Measurements from ENCODE around the gene PTPRT.

Gene PTPRT

GRCh38 chr20:43034981-43035724 is 154.6 kb downstream of the PTPRT start:
- in situ Hi-C loops (cut with HindIII; ENCODE audit: low sequenced_read_pairs) = no loop called here

DNA sequence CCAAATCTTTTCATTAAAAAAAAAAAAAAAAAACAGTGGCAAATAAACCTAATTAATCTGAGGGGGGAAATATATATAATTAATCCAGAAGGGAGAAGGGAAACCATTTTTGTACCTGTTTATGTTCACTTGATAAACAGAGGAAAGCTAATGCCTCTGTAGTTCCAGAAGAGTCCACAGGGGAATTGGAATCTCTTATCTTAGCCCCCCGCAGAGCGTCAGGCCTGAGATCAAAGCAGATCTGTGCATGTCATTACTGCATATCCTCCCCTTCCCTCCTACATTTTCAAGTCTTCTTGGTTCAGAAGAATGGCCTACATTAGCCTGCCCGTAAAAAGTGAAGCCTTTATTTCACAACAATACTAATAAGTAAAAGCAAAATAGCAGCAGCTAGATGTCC is 157.2 kb downstream of the PTPRT start:
- in situ Hi-C loops (cut with HindIII; ENCODE audit: low sequenced_read_pairs) = no loop called here

GRCh38 chr20:43029176-43029575 is 160.5 kb downstream of the PTPRT start:
- in situ Hi-C loops (cut with HindIII; ENCODE audit: low sequenced_read_pairs) = no loop called here

GRCh38 chr20:43028470-43028869 is 161.2 kb downstream of the PTPRT start:
- in situ Hi-C loops (cut with HindIII; ENCODE audit: low sequenced_read_pairs) = no loop called here

DNA sequence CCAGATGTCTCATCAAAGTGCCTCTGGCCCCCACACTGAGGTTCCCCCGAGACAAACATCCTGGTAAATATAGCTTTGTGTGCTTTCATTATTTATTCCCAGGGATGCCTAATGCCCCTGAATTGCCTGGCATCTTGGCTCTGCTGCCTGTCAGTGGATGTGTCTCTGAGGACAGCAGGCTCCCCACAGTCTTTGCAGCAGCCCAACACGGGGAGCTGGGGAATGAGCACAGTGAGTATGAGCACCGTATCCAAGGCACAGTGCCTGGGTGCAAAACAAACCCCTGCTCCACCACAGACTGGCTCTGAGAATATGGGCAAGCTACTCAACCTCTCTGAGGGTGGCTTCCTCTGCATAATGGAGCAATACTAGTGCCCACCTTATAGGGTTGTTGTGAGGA is 165.9 kb downstream of the PTPRT start:
- in situ Hi-C loops (cut with HindIII; ENCODE audit: low sequenced_read_pairs) = no loop called here

DNA sequence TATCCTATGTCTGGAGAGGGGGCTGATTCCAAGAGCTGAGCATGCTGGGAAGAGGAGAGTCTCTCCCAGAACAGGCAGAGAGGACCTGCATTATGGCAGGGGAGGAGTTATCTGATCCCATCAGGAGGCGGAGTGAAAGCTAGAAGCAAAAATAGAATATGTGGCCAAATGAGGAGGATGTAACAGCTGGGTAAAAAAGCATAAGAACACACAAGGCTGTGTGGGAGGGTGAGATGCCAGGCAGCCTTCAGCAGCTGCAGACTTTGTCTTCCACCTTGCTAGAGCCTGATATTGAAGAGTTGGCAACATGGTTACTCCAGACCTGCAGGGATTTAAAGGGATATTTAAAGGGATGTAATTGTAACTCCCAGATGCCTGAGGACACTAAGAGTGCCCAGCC is 167.1 kb downstream of the PTPRT start:
- in situ Hi-C loops (cut with HindIII; ENCODE audit: low sequenced_read_pairs) = no loop called here

GRCh38 chr20:43022081-43022480 is 167.6 kb downstream of the PTPRT start:
- in situ Hi-C loops (cut with HindIII; ENCODE audit: low sequenced_read_pairs) = no loop called here

GRCh38 chr20:43017241-43018030 is 172.3 kb downstream of the PTPRT start:
- in situ Hi-C loops (cut with HindIII; ENCODE audit: low sequenced_read_pairs) = no loop called here

DNA sequence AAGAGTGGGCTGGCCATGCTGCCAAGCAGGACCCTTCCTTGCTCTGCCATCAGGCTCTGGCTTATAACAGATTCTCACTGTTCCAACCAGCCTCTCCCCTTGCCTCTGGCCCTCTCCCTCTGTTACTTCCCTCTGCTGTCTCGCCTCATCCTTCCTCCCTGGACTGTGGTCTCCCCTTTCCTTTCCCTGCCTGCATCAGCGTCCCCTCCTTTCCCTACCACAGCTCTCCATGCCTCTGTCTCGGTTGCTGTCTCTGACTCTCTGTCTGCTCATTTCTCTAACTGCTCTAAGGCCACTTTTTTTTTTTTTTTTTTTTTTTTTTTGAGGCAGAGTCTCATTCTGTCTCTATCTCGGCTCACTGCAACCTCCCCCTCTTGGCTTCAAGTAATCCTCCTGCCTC is 173.4 kb downstream of the PTPRT start:
- in situ Hi-C loops (cut with HindIII; ENCODE audit: low sequenced_read_pairs) = no loop called here

DNA sequence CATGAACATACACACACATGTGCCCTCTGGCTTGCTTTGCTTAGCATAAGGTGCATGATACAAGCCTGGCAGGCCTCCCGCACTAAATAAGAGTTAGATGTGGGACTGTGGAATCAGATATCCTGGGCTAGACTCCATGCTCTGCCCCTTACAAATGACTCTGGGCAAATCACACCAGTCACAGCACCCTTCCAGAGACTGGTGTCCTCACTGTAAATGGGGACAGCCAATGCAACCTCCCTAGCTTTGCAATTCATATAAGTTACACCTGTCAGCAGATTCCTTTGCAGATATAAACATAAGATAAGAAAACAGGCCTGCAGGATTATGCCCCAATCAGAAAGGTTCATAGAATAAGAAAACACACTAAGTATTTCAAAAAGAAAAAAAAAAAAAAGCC is 174.1 kb downstream of the PTPRT start:
- in situ Hi-C loops (cut with HindIII; ENCODE audit: low sequenced_read_pairs) = no loop called here

- in situ Hi-C loops (cut with HindIII; ENCODE audit: low sequenced_read_pairs) = no loop called here
Measured at GRCh38 chr20:43014206-43014605, 175.5 kb downstream of the PTPRT start.

GRCh38 chr20:43011491-43011890 is 178.2 kb downstream of the PTPRT start:
- in situ Hi-C loops (cut with HindIII; ENCODE audit: low sequenced_read_pairs) = no loop called here

- in situ Hi-C loops (cut with HindIII; ENCODE audit: low sequenced_read_pairs) = no loop called here
Measured at GRCh38 chr20:43009532-43009931, 180.2 kb downstream of the PTPRT start.

DNA sequence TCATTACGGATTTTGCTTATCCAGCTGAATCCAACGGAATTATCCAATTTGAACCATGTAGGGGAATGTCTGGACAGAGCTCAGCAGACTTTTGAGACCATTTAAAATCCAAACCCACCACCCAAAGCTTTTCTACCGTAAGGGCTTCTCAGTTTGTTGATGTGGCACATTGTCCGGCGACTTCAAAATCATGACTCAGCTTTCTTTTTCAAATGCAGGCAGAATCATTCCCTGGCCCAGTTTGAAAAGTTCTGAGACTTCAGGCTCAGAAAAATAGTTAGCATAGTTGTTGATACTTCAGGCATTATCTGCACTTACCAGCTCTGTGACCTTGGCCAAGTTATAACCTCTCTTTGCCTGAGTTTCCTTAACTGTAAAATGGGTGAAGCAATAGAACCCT is 182.2 kb downstream of the PTPRT start:
- in situ Hi-C loops (cut with HindIII; ENCODE audit: low sequenced_read_pairs) = no loop called here

DNA sequence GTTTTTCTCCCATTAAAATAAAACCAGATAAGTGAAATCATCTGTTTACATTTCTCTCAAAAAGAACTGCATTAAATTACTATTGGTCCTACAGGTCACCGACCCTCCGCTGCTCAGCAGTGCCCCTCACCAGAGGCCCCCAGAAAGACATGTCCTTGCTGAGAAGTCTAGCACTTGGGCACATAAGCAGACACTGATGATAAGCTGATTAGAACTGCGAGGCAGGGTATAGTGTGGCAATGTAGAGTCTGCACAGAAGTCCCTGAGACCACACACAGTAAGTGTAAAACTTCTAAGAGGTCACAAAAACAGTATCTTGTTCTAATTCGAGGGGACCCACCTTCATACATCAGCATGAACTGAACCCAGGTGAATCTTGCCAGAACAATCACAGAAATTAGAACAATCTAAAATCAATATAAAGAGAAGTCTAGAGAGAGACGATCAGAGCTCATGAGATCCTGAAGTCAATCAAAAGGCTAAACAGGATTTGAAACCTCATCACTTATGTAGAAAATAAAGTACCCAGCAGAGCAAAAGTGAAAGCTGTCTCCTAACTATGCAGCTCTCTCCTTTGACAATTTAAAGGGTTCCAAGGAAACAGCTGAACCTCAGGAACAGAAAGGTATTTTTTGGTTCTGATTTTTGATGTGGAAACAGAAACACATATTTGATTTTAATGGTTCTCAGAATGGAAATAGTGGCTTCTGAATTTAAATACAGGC is 182.9 kb downstream of the PTPRT start:
- in situ Hi-C loops (cut with HindIII; ENCODE audit: low sequenced_read_pairs) = no loop called here

DNA sequence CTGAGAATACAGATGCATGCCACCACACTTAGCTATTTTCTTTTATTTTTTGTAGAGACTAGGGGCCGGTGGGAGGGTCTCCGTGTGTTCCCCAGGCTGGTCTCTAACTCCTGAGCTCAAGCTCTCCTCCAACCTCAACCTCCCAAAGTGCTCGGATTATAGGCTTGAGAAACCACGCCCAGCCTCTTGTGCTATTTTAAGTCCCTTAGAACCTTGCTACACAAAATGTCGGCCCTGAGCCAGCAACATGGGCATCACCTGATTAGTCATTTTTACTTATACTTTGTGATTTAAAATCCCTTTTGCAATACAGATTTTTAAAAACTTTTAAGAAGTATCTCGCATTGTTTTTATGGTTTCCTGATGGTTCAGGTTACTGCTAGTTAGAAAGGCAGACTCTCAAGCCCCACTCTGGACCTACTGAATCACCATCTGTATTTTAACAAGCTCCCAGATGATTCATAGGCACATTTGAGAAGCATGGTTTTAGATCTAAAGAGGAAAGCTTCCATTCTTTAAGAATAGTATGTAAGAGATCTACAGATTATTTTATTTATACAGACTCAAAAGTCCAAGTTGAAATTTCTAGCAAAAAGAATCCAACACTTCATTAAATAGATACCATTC is 186.3 kb downstream of the PTPRT start:
- in situ Hi-C loops (cut with HindIII; ENCODE audit: low sequenced_read_pairs) = no loop called here

DNA sequence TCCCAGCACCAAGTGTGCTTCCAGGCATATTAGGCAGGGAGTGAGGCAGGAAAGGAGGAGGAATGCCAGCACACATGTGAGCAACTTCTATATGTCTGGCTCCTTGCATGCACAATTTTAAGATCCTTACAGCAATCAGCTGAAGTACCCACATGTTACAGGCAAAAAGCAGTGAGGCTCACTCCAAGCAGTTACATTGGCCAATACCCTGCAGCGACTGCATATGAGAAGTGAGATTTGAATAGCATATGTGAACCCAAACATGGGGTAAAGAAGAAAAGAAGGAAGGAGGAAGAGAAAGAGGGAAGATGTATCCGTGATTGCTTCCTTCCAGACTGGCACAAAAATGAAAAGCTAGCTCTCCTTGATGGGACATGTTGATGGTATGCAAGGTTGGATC is 193.6 kb downstream of the PTPRT start:
- in situ Hi-C loops (cut with HindIII; ENCODE audit: low sequenced_read_pairs) = no loop called here

GRCh38 chr20:42988319-42988718 is 201.4 kb downstream of the PTPRT start:
- in situ Hi-C loops (cut with HindIII; ENCODE audit: low sequenced_read_pairs) = no loop called here

DNA sequence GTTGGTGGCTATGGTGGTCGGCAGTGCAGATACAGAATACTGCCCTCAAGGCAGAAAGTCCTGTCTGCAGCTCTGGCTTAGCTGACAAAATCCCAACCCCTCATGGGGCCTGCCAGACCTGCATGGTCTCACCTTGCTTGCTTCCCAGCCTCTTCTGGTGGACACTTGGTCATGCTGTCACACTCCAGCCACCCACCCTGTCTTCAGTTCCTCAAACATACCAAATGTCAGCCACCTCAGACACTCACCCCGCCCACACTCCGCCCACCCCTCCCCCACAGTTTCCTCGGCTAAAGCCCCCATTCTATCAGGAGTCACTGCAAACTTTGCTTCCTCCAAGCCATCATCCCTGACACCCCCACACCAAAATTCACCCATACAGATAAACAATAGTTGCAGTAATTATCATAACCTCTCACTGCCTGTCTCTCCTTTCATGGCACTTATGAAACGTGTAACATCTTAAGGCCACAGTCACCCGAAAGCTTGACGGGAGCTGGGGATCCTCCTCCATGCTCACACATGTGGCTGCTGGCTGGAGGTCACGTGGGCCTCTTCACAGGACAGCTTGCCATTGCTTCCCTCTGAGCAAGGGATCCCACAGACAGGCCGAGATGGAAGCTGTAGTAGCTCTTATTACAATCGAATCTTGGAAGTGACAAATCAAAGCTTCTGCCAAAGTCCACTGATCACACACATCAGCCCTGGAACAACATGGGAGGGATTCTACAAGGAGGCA is 202.2 kb downstream of the PTPRT start:
- in situ Hi-C loops (cut with HindIII; ENCODE audit: low sequenced_read_pairs) = no loop called here

DNA sequence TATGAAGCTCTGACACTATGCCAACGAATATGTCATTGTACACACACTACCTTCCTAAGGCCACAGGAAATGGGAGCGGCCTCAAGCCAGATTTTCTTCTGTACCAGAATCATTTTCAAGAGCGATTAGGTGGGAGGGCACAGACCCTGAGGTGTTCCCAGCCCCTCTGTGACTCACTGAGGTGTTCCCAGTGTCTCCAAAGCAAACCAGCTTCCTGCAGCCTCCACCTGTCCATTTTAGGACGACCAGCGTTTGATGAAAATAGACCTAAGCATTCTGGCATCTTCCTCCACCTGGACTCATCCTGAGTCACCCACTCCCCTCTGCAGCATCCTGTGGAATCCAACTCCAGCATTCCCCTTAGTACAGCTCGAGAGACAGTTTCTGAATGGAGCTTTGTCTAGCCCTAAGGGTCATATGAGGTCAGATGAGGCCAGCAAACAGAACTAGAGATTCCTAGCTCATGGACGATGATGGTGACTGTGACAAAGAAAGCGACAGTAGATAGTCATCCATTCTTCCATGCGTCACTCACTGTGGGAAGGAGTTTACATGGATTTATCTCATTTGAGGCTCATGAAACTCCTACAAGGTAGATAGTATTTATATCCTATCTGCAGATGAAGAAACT is 203.4 kb downstream of the PTPRT start:
- in situ Hi-C loops (cut with HindIII; ENCODE audit: low sequenced_read_pairs) = no loop called here

Measured in endothelial cell of hepatic sinusoid (primary cell).